Stomach (tissue), 9 donors: ENCODE measurements around the gene ADCY7. TPM values are rescaled to one million over a fixed set of nuclear protein-coding genes. Genes with fewer than 3 reads are reported as not detected.

Experiments used
- DNase-seq, 2 donors: peaks; one replicate each; pipeline versions ENCODE4 v3.0.0 to v3.0.0-alpha.2; 2013 to 2019
- H3K27ac ChIP-seq, 5 donors: fragments of 200-600 bp in 4 of 5; sonication (generic) in 4 of 5; one replicate each; pipeline ENCODE4 v1.5.1; 2013 to 2019; ENCODE audit warnings: mild to moderate bottlenecking in 1 of 5, moderate library complexity in 1 of 5
- H3K27me3 ChIP-seq, 3 donors: fragments of 200-600 bp; sonication (generic); one replicate each; pipeline ENCODE4 v1.5.1; 2017 to 2019; ENCODE audit warnings: mixed run types in 1 of 3
- H3K36me3 ChIP-seq, 4 donors: fragments of 200-600 bp; sonication (generic); 1 replicate in 3 of 4; 2 replicates in 1 of 4; pipeline ENCODE4 v1.5.1; 2016 to 2019
- H3K4me1 ChIP-seq, 4 donors: fragments of 200-600 bp; sonication (generic); one replicate each; pipeline ENCODE4 v1.5.1; 2016 to 2019
- H3K4me3 ChIP-seq, 4 donors: fragments of 200-600 bp; sonication (generic) in 3 of 4; one replicate each; pipeline ENCODE4 v1.5.1; 2016 to 2019; ENCODE audit warnings: mild to moderate bottlenecking in 1 of 4
- H3K9me3 ChIP-seq, 4 donors: fragments of 200-600 bp; sonication (generic); one replicate each; pipeline ENCODE4 v1.5.1; 2016 to 2019
- CTCF ChIP-seq, 7 experiments: fragments of 450-650 bp in 4 of 7; fragments of 200-600 bp in 3 of 7; sonication (generic) in 3 of 7; IDR thresholded peaks; one replicate each; pipeline ENCODE4 v1.5.1; 2016 to 2019; ENCODE audit warnings: antibody characterized with exemption in 7 of 7, control low read depth in 2 of 7, mild to moderate bottlenecking in 1 of 7
- EP300 ChIP-seq: sonication (generic); formaldehyde crosslinking; IDR thresholded peaks from one replicate; pipeline ENCODE4 v1.6.1; 2017; ENCODE audit warnings: antibody characterized with exemption
- POLR2A ChIP-seq, 4 donors: fragments of 450-650 bp; IDR thresholded peaks; one replicate each; pipeline ENCODE4 v1.6.1; 2016; ENCODE audit warnings: antibody characterized with exemption in 4 of 4, control low read depth in 2 of 4, mild to moderate bottlenecking in 1 of 4, moderate library complexity in 1 of 4
- POLR2AphosphoS5 ChIP-seq, 3 donors: sonication (generic); formaldehyde crosslinking; IDR thresholded peaks; one replicate each; pipeline ENCODE4 v1.6.1; 2016; ENCODE audit warnings: antibody characterized with exemption in 3 of 3
- WGBS, 5 donors: extraction: QIAGEN DNeasy Blood & Tissue Kit in 3 of 5; methylation state at CpG; one replicate each; pipeline versions ENCODE4 v1.1.5 to v1.1.7; 2013 to 2018; 5-methylcytosine and 5-hydroxymethylcytosine counted together
- intact Hi-C: fragments of 100-400 bp; cut with DNase I; formaldehyde crosslinking; loops from one replicate; pipeline ENCODE4 v1.15.1; 2023; ENCODE audit warnings: low total_unique reads
- polyA plus RNA-seq, 3 donors: library from polyadenylated mRNA; stranded (reverse); fragments of 200-250 nt; gene quantifications; one replicate each; pipeline ENCODE4 v1.2.3, GENCODE V29; 2013
- total RNA-seq, 5 donors: library from RNA; depleted of rRNA; stranded (reverse); fragments of >200 nt; gene quantifications; one replicate each; pipeline versions ENCODE4 v1.1.0 to v1.2.3, GENCODE V29; 2014 to 2016
- donor health status: healthy with polysubstance abuse.
- donor health status: Bipolar disorder and iron deficiency.
- donor health status: healthy.

Gene ADCY7
- total and polyA plus RNA-seq, 8 donors: 0.76 to 216 (median 16.5) TPM

GRCh38 chr16:50351116-50351515 lies 84.8 kb downstream of the ADCY7 start:
- DNase-seq: no peak
- peaks cover 0 to 10% (median 4%) of the 10 kb centered on the region in 4 donors for H3K4me1 ChIP-seq
- H3K27ac ChIP-seq: no peak overlapping the region
- no peaks in the 10 kb centered on the region for H3K27me3 ChIP-seq
- WGBS, 5 donors: 95 to 97% (median 96%) methylated on average over 5 of the region's 5 CpGs
- H3K9me3 ChIP-seq: no peaks in the 10 kb centered on the region
- no peak overlapping the region for H3K4me3 ChIP-seq
- H3K36me3 ChIP-seq: peaks cover 22 to 65% (median 61%) of the 10 kb centered on the region in 4 donors
- TF ChIP-seq CTCF (IDR thresholded peaks at IDR 0.05) (no peak), POLR2A (IDR thresholded peaks at IDR 0.05) (no peak), EP300 (no peak), POLR2AphosphoS5 (IDR thresholded peaks at IDR 0.05) (no peak)
- intact Hi-C loops: loop anchor here (10.0 kb wide), 1 partner anchor 136 kb away; no protein-coding TSS in a partner anchor

GRCh38 chr16:50351952-50352351 lies 85.6 kb downstream of the ADCY7 start:
- intact Hi-C loops: loop anchor here (10.0 kb wide), 1 partner anchor 137 kb away; no protein-coding TSS in a partner anchor

GRCh38 chr16:50354082-50354481 lies 87.7 kb downstream of the ADCY7 start:
- Histone ChIP-seq H3K4me1 (peaks cover 0 to 25% (median 9%) of the 10 kb centered on the region in 4 donors), H3K36me3 (peaks cover 21 to 70% (median 64%) of the 10 kb centered on the region in 4 donors), H3K4me3 (no peak overlapping the region), H3K27ac (no peak overlapping the region), H3K9me3 (no peaks in the 10 kb centered on the region), H3K27me3 (no peaks in the 10 kb centered on the region)
- 29 to 53% (median 41%) methylated on average over 1 of the region's 1 CpG for WGBS, 5 donors
- DNase-seq: no peak
- intact Hi-C loops: loop anchor here (10.0 kb wide), 1 partner anchor 139 kb away; no protein-coding TSS in a partner anchor
- TF ChIP-seq POLR2A (IDR thresholded peaks at IDR 0.05) (no peak), CTCF (IDR thresholded peaks at IDR 0.05) (no peak), POLR2AphosphoS5 (IDR thresholded peaks at IDR 0.05) (no peak), EP300 (no peak)

More at GRCh38 chr16:50351952-50352351, 85.6 kb downstream of the ADCY7 start:
- peaks cover 0 to 18% (median 5%) of the 10 kb centered on the region in 4 donors for H3K4me1 ChIP-seq
- WGBS, 5 donors: 89 to 99% (median 95%) methylated on average over 2 of the region's 2 CpGs
- peaks cover 22 to 68% (median 60%) of the 10 kb centered on the region in 4 donors for H3K36me3 ChIP-seq
- no peak for DNase-seq
- H3K27ac ChIP-seq: no peak overlapping the region
- no peak overlapping the region for H3K4me3 ChIP-seq
- no peaks in the 10 kb centered on the region for H3K27me3 ChIP-seq
- no peaks in the 10 kb centered on the region for H3K9me3 ChIP-seq
- no peak for TF ChIP-seq EP300
- TF ChIP-seq CTCF (IDR thresholded peaks at IDR 0.05): no peak
- no peak for TF ChIP-seq POLR2AphosphoS5 (IDR thresholded peaks at IDR 0.05)
- TF ChIP-seq POLR2A (IDR thresholded peaks at IDR 0.05): no peak

- peaks cover 16 to 63% (median 58%) of the 10 kb centered on the region in 4 donors for H3K36me3 ChIP-seq
- H3K27ac ChIP-seq: no peak overlapping the region
- 75 to 82% (median 79%) methylated on average over 11 of the region's 11 CpGs for WGBS, 5 donors
Measured at GRCh38 chr16:50354629-50355456, 88.5 kb downstream of the ADCY7 start.

More at GRCh38 chr16:50354629-50355456, 88.5 kb downstream of the ADCY7 start:
- Histone ChIP-seq H3K27me3 (no peaks in the 10 kb centered on the region), H3K4me1 (peaks cover under 1 to 33% (median 14%) of the 10 kb centered on the region in 4 donors), H3K9me3 (no peaks in the 10 kb centered on the region), H3K4me3 (no peak overlapping the region)
- DNase-seq: no peak
- peak in 4 of 7 experiments; percentile 38 to 62 (median 48) for TF ChIP-seq CTCF (IDR thresholded peaks at IDR 0.05)
- TF ChIP-seq POLR2A (IDR thresholded peaks at IDR 0.05): no peak
- intact Hi-C loops: loop anchor here (10.0 kb wide), 1 partner anchor 140 kb away; no protein-coding TSS in a partner anchor
